ENCODE data around the gene PHC3.
"Not testable (repeated sequence)": the region's sequence is repeated elsewhere in the genome, so short reads cannot be mapped to it uniquely, and the experiment has no call there.

PHC3 gene, protein sequence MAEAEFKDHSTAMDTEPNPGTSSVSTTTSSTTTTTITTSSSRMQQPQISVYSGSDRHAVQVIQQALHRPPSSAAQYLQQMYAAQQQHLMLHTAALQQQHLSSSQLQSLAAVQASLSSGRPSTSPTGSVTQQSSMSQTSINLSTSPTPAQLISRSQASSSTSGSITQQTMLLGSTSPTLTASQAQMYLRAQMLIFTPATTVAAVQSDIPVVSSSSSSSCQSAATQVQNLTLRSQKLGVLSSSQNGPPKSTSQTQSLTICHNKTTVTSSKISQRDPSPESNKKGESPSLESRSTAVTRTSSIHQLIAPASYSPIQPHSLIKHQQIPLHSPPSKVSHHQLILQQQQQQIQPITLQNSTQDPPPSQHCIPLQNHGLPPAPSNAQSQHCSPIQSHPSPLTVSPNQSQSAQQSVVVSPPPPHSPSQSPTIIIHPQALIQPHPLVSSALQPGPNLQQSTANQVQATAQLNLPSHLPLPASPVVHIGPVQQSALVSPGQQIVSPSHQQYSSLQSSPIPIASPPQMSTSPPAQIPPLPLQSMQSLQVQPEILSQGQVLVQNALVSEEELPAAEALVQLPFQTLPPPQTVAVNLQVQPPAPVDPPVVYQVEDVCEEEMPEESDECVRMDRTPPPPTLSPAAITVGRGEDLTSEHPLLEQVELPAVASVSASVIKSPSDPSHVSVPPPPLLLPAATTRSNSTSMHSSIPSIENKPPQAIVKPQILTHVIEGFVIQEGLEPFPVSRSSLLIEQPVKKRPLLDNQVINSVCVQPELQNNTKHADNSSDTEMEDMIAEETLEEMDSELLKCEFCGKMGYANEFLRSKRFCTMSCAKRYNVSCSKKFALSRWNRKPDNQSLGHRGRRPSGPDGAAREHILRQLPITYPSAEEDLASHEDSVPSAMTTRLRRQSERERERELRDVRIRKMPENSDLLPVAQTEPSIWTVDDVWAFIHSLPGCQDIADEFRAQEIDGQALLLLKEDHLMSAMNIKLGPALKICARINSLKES

DNA sequence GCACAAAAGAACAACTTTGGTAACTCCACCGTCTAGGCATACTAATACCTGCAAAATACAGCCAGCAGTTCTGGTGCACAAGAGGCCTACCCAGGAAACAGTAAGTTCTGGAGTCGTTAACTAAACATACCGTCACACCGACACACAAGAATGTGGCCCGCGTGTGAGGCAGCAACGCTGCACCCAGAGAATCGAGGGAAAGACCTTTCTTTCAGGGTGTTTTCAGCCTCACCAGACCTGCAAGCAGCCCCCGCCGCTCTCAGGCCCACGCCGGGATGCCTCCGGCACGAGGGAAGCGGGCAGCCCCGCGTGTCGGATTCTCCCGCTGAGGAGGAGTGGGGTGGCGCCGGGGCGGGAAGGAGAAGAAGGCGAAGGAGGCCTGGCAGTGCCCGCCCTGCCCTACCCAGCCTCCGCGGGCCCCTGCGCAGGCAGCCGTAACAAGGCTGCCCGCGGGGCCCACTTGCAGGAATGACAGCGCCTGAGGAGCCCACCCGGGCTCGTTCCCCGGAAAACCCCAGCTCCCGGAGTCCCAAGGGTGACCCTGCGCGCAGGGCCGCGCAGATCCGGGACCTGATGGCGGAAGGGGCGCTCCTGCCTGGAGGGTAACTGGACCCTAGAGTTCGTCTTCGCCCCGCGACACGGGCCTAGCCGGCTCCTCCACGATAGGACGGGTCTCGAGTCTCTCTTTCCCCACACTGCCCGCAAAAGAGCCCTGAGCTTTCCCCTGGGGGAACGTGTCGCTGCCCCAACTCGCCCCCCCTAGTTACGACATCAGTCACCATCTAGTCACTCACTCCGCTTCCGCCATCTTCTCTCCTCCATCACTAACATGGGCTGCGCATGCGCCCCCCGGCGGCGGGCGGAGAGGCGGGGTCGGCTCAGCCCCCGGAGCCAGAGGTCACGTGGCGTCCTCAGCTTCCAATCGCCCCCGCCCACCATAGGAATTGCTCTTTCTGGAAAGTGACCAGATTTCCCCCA is at the start of gene PHC3:
TSS of gene PHC3 (minus strand) at position 826 of the 978 bp plus-strand sequence. CDS start at position 808, 18 bp downstream.
- DNase-seq: peak; percentile 94

DNA sequence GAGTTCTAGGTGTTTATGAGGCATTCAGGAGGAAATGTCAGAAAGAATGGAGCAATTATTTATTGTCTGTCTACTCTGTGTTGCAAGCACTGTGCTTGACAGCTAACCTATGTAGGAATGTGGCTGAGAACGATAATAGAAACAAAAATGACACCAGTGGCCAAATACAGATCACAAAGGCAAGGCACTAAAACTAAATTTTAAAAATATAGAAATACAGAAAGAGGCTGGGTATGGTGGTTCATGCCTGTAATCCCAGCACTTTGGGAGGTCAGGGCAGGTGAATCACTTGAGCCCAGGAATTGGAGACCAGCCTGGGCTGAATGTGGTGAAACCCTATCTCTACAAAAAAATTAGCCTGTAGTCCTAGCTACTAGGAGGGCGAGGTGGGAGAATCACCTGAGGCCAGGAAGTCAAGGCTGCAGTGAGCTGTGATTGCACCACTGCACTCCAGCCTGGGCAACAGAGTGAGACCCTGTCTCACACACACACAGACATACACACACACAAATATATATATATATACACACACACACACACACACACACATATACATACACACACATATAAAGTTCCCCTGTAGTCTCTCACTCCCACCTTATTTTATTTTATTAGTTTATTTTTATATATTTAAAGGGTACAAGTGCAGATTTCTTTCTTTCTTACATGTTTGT is 46.7 kb upstream of the PHC3 start:
- DNase-seq: no peak

DNA sequence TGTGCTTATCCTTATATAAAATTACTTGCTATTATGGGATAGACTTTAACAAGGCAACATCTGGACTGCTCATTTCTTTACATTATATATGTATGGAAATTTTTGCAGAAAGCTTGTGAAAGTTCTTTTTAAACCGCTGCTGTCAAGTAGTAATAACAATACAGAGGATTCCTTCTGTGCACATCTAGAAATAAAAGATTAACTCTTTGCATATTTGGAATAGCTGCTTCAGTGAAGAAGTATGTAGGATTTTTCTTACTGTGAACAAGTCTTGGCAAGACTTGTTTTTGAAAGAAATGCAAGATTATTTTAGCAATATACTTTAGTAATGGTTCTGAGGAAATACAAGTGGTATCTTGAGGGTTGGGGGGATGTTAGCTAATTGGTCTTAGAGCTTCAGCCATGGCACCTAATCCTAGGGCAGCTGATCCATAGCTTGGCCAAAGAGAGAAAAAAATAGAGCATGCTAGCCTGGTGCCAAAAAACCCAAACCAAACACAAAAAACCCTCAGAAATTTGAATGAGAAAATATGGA is 45.0 kb upstream of the PHC3 start:
- DNase-seq: no peak

DNA sequence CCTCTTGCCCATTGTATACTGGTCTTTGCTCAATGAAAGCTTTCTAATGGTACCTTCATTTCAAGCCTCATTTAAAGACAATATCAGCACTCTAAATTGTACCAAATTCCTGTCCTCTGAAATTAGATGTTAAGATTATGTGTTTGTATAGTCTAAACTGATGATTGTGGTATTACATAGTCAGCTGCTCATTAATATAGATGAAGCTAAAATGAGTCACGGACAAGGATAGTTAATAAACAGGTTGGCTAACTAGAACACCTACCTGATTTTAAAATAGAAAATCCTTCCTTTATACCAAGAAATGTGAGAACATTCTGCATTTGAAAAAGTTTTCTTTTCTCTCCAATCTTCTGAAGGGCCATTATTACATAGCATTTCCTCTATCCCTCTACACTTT is 43.6 kb upstream of the PHC3 start:
- DNase-seq: no peak

DNA sequence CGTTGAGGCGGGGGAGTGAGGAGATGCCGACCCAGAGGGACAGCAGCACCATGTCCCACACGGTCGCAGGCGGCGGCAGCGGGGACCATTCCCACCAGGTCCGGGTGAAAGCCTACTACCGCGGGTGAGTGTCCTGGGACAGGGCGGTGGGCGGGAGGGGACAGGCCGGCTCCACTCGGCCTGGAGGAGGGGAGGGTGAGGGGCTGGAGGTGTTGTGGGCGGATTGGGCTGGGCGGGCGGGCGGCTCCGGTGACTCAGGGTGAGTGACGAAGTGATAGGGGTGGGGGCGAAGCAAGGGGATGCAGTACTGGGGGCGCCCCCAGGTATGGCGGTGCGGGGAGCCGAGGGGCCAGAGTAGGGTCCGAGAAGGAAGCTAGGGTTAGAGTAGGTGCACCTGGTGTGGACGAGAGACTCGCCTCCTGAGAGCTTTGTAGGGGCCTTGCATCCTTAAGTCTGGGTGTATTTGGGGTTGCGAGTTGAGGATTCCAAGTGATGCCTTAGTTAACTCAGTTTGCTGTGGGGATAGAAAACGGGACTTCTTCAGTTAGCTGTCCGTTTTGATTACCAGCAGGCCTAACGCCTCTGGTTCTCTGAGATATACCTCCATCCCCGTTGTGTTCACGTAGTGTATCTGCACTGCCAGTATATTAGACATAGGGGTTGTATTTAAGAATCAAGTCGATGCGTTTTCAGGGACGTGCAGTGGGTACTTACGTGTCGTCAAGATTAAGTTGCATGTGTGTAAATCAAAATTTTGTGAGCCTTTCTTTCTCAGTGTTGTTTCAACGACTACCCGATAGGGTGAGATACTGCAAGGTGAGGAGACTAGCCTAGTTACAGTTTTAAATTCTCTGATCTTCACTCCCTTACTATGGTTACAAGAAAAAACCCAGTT is 41.4 kb upstream of the PHC3 start:
- peak; percentile 36 for DNase-seq

DNA sequence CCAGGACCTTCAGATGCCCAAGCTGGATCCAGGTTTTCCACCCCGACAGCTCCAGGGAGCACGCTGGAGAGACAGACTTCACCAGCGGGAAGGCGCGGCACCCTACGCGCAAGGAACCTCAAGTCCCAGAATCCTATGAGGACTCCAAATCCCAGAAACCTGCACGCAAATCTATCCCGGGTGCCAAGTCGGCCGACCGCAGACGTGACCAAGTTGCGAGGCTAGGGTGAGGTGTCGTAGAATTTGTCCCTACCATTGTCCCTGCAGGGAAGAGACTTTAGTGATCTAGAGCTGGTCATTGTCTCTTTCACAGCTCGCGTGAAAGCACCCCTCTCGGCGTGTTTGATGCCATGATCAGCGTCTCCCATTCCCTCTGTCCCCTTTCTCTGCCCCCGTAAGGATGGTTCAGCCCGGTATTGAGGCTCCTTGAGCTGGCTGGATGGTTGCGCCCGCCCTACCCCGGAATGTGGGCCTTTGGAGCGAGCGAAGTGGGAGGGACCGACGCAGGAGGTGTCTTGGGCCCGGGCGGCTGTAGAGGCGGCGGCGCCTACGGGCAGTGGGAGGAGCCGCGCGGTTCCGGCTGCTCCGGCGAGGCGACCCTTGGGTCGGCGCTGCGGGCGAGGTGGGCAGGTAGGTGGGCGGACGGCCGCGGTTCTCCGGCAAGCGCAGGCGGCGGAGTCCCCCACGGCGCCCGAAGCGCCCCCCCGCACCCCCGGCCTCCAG is 40.6 kb upstream of the PHC3 start, which contains the start of gene PRKCI:
TSS of gene PRKCI (plus strand) at position 501 of the 723 bp plus-strand sequence. CDS start 246 bp downstream, outside the sequence.
- peak; percentile 88 for DNase-seq

DNA sequence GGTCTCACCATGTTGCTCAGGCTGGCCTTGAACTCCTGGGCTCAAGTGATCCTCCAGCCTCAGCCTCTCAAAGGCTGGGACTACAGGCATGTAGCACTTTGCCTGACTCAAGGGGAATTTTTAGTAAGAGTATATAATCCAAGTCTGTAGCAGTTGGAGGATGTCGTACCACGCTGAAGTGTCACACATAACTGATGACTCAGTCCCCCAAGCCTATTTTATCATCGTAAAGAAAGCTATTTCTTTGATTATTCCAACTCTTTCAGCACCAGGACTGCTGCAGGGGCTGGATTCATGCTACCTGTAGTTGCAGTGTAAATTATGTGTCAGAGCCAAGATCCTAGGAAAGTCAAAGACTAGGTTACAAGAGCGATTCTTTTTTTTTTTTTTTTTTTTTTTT is 39.3 kb upstream of the PHC3 start:
- DNase-seq: no peak

DNA sequence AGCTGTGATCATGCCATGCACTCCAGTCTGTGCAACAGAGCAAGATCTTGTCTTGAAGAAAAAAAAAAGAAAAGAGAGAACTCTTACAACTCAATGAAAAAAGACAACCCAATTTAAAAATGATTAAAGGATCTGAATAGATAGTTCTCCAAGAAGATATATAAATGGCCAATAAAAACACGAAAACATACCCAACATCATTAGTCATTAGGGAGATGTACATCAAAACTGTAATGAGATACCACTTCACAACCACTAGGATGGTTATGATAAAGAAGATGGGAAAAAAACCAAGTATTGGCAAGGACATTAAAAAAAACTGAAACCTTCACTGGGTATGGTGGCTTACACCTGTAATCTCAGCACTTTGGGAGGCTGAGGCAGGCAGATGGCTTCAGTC is 38.3 kb upstream of the PHC3 start:
- no peak for DNase-seq

DNA sequence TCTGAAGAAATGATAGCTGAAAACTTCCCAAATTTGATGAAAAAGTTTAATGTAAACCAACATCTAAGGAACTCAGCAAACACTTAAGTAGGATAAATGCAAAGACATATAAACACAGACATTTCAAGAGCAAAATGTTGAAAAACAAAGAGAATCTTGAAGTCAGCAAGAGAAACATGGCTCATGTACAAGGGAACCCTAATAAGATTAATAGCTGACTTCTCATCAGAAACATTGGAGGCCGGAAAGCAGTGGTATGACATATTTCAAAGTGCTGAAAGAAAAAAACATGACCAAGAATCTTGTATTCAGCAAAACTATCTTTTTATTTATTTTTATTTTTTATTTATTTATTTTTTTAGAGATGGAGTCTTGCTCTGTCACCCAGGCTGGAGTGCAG is 30.1 kb upstream of the PHC3 start:
- DNase-seq: no peak

DNA sequence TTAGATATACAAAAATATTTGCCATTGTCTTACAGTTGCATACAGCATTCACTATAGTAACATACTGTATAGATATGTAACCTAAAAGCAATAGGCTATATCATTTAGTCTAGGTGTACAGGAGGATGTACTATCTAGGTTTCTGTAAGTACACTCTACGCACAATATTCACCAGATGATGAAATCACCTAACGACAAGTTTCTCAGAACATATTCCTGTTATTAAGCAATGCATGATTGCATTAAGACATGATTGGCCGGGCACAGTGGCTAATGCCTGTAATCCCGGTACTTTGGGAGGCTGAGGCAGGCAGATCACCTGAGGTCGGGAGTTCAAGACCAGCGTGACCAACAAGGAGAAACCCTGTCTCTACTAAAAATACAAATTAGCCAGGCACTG is 26.2 kb upstream of the PHC3 start:
- no peak for DNase-seq

DNA sequence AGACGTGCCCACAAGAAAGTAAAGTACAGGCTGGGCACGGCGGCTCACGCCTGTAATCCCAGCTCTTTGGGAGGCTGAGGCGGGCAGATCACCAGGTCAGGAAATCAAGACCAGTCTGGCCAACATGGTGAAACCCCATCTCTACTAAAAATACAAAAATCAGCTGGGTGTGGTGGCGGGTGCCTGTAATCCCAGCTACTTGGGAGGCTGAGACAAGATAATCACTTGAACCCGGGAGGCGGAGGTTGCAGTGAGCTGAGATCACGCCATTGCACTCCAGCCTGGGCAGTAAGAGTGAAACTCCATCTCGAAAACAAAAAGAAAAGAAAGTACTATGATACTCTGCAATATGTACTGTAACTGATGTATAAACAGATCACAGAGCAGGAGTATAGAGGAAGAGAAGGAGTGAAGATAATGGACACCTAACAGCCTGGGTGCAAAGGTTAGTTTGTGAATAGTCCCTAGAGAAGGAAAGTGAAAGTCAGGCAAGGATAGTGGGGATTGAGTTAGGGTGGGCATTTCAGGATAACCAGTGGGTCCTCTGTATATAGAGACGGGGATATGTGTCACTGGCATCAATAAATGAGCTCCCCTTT is 24.7 kb upstream of the PHC3 start:
- DNase-seq: not testable (repeated sequence)

DNA sequence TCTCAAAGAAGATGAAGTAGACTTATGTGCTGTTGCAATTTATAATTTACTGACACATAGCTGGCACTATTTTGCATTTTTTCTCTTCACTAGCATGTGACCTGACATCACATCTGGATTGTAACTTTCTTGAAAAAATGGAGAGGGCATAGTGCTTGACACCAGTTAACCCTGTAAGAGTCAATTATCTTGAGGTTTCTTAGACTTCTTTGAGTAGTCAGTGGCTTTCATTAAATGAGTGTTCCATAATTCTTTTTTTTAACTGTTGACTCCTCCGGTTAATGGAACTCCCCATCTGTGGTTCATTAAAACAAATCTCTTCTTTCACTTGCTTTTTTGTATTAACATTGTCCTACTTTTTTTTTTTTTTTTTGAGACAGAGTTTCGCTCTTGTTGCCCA is 23.8 kb upstream of the PHC3 start:
- DNase-seq: no peak

DNA sequence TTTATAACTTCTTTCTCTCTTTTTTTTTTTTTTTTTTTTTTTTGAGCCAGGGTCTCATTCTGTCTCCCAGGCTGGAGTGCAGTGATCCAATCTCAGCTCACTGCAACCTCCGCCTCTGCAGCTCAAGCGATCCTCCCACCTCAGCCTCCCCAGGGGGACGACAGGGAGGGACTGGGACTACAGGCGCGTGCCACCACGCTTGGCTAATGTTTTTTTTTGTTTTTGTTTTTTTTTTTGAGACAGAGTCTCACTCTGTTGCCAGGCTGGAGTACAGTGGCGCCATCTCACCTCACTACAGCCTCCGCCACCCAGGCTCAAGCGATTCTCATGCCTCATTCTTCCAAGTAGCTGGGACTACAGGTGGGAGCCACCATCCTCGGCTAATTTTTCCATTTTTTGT is 23.0 kb upstream of the PHC3 start:
- no peak for DNase-seq

DNA sequence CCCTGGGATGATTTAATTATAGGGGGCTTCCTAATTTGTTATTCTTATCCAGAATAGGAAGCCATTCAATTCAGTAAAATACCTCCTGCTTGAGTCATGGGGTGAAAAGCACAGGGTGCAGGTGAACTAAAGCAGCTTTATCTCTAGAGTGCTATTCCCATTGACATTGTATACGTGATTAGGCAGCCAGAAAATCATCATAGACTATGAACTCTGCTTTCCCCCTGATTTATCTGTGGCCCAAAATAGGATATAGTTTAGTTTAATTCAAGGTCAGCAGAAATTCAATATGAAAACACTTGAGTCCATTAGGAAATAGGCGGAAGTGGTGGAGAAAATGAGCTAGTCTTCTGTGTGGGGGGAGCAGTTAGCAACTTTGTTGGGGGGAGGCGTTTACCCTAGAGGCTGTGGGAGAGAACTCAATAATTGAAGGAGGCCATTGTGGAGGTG is 22.5 kb upstream of the PHC3 start:
- DNase-seq: no peak

DNA sequence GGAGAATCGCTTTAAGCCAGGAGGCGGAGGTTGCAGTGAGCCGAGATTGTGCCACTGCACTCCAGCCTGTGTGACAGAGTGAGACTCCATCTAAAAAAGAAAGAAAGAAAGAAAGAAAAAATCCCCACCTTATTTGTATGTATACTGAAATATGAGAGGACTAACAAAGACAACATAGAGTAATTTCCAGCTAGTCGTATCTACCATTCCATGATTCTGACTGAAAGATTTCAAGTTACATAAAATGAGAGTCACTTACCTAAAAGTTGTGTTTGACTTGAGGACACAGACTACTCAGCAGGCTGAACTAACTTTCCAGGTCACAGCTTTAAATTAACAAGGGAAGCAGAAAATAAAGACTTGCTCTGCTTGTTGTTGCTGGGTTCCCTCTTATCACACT is 21.9 kb upstream of the PHC3 start:
- DNase-seq: no peak

DNA sequence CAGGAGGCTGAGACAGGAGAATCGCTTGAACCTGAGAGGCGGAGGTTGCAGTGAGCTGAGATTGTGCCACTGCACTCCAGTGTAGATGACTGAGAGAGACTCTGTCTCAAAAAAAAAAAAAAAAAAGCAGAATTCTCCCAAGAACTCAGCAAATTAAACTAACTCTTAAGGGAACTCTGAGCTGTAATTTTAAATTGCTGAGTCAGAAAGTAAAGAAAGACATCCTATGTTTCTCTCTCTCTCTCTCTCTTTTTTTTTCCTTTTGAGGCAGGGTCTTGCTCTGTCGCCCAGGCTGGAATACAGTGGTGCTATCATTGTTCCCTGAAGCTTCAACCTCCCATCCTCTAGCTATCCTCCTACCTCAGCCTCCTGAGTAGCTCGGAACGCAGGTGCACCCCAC is 20.0 kb upstream of the PHC3 start:
- DNase-seq: no peak

DNA sequence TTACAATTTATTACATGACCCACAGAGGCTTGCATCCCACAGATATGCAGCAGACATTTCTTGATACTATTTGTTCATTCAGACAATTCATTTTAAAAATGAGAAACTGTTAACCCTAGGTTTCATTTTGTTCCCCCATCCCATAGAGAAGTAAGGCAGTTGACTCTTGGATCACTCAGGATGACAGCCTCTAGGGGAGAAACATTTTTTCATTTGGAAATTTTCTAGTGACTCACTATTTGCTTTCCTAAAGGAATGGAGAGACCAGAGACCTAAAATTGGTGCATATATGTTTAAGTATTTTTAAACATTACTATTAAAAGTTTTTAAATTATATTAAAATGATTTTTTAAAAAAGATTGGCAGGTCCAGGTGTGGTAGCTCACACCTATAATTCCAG is 19.5 kb upstream of the PHC3 start:
- DNase-seq: no peak

DNA sequence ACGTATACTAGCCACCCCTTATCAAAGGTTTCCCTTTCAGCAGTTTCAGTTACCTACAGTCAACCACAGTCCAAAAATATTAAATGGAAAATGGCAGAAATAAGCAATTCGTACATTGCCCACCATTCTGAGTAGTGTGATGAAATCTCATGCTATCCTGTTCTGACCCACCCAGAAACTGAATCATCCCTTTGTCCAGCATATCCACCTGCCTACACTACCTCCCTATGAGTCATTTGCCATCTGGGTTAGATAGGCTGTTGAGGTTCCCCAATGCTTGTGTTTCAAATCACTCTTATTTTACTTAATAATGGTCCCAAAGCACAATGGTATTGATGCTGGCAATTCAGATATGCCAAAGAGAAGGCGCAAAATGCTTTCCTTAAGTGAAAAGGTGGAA is 15.3 kb upstream of the PHC3 start:
- no peak for DNase-seq

DNA sequence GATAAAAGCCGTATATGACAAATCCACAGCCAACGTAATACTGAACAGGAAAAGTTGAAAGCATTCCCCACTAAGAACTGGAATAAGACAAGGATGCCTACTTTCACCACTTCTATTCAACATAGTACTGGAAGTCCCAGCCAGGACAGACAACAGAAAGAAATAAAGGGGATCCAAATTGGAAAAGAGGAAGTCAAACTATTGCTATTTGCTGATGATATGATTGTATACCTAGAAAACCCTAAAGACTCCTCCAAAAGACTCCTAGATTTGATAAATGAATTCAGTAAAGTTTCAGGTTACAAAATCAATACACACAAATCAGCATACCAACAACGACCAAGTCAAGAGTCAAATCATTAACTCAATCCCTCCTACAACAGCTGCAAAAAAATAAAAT is 14.2 kb upstream of the PHC3 start:
- not testable (repeated sequence) for DNase-seq

All from stimulated activated CD4-positive, alpha-beta T cell treated with anti-CD3 and anti-CD28 coated beads, Interleukin-4, amount 100 ng/mL, for 24 hours (primary cell).